GM19238 (cell line): ENCODE results near the gene GSTT4.
"Not testable (repeated sequence)": the region's sequence is repeated elsewhere in the genome, so short reads cannot be mapped to it uniquely, and the experiment has no call there.

Source experiments
- DNase-seq: peaks from one replicate; pipeline ENCODE4 v3.0.0; 2011; ENCODE audit warnings: low spot score; ENCODE audit not compliant: insufficient read length

GSTT4 gene

GRCh38 chr22:23989583-23990244 is 15.5 kb downstream of the GSTT4 start:
- DNase-seq: not testable (repeated sequence)

DNA sequence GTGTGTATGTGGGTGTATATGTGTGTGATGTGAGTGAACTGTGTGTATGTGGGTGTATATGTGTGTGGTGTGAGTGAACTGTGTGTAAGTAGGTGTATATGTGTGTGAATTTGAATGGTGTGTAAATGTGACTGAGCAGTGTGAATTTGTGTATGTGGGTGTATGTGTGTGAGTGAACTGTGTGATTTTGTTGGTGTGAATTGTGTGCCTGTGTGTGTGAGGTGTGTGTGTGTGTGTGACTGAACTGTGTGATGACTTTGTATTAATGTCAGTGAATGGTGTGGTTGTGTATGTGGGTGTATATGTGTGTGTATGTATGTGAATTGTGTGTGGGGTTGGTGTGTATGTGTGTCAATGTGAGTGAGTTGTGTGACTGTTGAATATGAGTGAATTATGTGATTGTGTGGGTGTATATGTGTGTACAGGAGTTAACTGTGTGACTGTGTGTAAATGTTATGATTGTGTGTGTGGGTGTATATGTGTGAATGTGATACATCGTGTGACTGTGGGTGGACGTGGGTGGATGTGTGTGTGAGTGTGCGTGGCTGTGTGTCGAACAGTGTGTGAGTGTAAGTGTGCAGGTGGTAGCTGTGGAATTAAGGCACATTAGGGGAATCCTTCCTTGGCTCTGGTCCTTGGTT is 18.6 kb downstream of the GSTT4 start:
- DNase-seq: not testable (repeated sequence)

DNA sequence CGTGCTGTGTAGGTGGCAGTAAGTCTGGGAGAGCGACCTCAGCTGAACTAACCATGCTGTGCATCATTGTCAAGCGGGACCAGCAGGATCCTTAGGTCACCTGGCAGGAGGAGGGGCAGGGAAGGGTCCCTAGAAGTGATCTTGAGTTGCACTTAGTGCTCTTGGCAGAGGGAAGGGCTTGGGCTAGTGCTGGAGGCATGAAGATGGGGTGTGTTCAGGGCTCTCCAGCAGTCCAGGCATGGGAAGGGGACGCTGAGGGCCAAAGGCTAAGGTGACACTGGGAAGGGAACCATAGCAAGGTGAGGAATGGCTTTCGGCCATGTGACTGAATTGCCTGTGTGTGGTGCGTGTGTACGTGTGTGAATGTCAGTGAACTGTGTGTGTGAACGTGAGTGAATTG is 19.2 kb downstream of the GSTT4 start:
- DNase-seq: not testable (repeated sequence)

DNA sequence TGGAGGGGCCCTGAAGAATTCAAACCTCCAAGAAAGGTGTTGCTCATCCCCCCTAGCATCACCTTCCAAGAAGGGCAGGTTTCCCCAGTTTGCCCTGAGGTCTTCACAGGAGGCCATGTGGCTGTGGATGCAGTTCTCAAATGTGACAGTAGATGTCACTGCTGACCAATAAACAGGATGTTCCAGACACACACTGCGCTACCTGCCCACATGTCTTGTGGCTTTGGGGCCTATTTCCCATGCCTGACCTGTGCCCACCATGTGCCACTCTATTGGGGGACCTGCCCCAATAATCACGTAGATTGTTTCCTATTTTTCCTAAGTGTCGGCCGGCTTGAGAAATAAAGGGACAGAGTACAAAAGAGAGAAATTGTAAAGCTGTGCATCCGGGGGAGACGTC is 20.8 kb downstream of the GSTT4 start:
- DNase-seq: peak; percentile 50

GRCh38 chr22:23980567-23980966 is 24.7 kb downstream of the GSTT4 start:
- DNase-seq: not testable (repeated sequence)

DNA sequence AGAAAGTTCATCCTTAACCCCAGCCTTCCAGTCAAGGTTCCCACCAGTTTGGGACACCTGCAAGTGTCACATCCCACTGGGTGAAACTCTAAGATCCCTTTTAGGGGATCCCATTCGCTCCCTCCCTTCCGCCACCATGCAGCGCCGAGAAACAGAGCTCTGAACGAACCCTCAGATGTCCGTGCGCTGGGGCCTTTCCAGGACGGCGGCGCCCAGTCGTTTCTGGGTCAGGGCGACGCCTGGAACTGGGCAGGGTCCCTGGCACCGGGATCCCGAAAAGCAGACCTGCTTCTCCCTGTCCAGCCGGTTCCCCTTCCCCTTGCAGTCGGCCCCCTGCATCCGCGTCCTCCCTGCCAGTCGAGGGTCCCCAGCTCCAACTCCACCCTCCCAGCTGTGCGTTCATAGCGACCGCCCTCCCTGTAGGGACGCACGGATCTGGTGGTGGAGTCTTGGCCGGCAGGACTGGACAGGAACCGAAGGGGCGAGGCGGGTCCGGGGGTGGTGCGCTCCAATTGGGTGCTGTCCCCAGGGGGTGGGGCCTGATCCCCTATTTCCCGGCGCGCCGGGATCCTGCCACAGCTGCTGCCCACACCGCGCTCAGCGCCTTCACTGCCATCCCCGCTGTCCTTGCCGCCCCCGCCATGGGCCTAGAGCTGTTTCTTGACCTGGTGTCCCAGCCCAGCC is 25.6 kb downstream of the GSTT4 start, which contains the start of gene GSTT2:
GSTT2 (plus strand) TSS at position 578 of the 684 bp plus-strand sequence.
- DNase-seq: not testable (repeated sequence)

DNA sequence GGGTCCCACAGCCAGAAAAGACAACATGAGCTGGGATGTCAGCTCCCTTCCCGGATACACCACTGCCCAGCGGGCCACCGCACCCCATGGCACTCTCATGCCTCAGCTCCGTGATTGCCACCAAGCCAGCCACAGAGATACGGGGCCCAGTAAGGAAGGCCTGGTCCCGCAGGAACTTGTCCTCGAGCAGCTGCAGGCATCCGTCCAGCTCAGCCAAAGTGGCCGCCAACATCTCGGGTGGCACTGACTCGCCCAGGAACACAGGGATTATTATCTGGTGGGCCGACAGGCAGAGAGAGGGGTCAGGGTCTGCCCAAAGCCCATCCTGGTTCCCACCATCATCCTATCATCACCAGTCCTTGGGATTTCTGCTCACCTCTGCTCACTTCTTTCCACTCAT is 27.9 kb downstream of the GSTT4 start:
- DNase-seq: not testable (repeated sequence)

DNA sequence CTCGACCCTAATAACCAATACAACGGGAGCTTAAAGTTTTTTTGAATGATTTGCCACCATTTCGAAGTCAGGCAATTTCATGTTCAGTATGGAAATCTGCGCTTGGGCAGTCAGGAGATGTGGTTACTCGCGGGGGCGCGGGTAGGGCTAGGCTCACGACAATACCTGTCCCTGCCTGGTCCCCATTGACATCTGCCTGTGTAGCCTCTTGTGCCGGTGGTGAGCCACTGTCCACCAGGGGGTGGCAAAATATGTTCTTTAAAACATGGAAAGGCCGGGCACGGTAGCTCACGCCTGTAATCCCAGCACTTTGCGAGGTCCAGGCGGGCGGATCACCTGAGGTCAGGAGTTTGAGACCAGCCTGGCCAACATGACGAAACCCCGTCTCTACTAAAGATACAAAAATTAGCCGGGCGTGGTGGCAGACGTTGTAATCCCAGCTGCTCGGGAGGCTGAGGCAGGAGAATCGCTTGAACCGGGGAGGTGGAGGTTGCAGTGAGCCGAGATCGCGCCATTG is 30.4 kb downstream of the GSTT4 start:
- not testable (repeated sequence) for DNase-seq

DNA sequence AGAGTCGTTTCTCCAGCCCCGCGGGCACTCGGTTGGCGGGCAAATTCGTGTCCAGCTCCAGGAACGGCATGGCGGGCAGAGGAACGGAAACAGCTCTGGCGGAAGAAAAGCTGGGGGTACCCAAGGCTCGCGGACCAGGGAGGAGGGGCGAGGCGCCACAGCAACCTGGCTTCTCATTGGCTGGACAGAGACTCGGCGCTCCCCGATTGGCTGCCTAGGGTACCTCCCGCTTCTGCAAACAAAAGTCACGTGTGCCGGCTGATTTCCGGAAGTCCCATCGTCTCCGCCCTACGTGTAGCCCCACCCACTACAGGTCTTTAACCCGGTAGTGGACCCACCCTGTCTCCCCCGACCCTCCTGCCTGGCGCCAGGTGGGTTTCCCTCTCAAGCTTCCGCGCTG is 30.9 kb downstream of the GSTT4 start, which contains the start of gene DDT:
DDT (minus strand) TSS at position 97 of the 400 bp plus-strand sequence; CDS start at position 70, 27 bp downstream.
- not testable (repeated sequence) for DNase-seq

DNA sequence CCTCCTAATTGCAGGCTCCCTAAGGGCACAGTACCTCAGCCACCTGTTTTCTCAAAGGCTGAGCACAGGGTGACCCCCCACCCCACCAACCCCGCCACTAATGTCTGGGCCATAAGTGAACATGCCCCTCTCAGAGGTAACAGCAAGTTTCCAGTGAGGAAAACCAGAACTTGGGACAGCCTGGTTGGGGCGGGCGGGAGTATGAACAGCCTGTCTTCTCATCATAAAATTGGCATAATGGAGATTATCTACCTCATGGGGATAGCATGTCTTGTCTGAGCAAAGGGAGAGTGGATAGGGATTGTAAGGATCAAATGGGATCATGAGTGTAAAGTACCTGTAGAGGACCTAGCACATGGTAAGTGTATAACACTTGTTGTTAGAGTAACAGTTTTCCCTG is 33.3 kb downstream of the GSTT4 start:
- DNase-seq: not testable (repeated sequence)

DNA sequence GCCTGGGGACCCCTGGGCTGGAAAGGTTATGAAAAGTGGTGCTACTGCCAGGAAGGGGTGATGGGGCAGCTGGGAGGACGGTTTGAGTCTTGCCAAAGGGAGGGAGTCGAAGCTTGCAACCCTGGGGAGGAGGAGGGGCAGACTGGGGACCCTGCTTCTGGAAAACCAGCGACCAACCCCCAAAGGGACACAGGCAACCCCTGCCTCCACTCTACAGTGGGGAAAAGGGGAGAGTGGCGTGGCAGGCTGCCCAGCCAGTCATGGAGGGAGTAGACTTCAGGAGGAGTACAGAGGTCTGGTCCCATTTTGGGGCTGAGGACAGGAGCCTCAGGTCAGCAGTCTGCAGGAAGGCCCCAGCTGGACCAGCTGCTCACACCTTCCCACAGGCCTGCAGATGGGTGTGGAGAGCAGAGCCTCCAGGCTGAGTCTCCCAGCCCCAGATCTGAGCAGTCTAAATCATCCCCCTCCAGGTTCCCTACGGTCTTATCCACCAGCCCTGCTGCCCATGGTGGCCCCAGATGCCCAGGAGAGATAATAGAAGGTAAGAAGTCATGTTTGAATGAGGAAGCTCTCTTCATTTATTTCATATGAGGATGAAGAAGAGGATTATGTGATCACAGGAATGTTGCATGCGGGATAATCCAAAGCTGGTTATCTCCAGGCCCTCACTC is 34.3 kb downstream of the GSTT4 start:
- DNase-seq: no peak

DNA sequence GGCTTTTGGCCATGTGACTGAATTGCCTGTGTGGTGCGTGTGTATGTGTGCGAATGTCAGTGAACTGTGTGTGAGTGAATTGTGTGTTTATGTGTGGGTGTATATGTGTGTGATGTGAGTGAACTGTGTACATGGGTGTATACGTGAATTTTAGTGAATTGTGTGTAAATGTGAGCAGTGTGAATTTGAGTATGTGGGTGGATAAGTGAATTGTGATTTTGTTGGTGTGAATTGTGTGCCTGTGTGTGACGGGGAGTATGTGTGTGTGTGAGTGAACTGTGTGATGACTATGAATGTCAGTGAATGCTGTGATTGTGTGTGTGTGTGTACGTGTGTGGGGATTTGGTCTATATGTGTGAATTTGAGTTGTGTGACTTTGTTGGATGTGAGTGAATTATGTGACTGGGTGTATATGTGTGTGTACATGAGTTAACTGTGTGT is 35.0 kb downstream of the GSTT4 start:
- DNase-seq: no peak

- no peak for DNase-seq
These were observed 36.2 kb downstream of the GSTT4 start for GRCh38 chr22:23969071-23969470.

DNA sequence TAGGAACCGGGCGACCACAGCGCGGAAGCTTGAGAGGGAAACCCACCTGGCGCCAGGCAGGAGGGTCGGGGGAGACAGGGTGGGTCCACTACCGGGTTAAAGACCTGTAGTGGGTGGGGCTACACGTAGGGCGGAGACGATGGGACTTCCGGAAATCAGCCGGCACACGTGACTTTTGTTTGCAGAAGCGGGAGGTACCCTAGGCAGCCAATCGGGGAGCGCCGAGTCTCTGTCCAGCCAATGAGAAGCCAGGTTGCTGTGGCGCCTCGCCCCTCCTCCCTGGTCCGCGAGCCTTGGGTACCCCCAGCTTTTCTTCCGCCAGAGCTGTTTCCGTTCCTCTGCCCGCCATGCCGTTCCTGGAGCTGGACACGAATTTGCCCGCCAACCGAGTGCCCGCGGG is 38.7 kb downstream of the GSTT4 start, which contains the start of gene DDTL:
DDTL (plus strand) TSS at position 321 of the 400 bp plus-strand sequence; CDS start at position 348, 27 bp downstream.
- not testable (repeated sequence) for DNase-seq

GRCh38 chr22:23966094-23966493 is 39.2 kb downstream of the GSTT4 start:
- DNase-seq: not testable (repeated sequence)

GRCh38 chr22:23961084-23961771 is 44.0 kb downstream of the GSTT4 start, which contains the start of gene GSTT2B:
Gene GSTT2B, minus strand, starts transcription at chr22:23961195. Its CDS starts 64 bp downstream, at chr22:23961131.
- not testable (repeated sequence) for DNase-seq

GRCh38 chr22:23956301-23956900 is 48.9 kb downstream of the GSTT4 start:
- not testable (repeated sequence) for DNase-seq

DNA sequence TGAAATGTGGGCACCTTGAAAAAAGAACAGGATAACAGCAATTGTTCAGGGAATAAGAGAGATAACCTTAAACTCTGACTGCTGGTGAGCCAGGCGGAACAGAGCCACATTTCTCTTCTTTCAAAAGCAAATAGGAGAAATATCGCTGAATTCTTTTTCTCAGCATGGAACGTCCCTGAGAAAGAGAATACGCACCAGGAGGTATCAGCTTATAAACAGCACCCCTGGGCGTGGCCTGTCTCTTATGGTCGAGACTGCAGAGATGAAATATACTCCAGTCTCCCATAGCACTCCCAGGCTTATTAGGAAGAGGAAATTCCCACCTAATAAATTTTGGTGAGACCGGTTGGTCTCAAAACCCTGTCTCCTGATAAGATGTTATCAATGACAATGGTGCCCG is 49.4 kb downstream of the GSTT4 start:
- not testable (repeated sequence) for DNase-seq

GRCh38 chr22:23954991-23955305 is 50.3 kb downstream of the GSTT4 start:
- not testable (repeated sequence) for DNase-seq
